ENCODE results near the gene FAM199X.

DNA sequence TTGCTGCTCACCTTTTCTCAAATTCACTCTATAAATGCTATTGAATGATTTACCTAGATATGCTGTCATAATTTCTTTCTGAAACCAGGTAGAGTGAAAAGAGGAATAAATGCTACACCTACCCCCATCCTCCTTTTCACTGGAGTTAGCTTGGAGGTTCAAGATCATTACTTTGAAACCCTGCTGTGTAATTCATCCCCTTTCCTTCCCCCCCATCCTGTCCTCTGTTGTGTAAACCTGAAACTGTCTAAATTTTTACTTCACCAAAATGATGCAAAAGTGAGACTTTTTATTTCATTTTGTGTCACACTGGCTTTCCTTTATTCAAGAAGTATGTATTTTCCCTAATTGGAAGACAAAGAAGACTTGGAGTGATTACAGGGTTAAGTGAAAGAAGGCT, 48.5 kb upstream of the FAM199X start:
- TF ChIP-seq CTCF (IDR thresholded peaks at IDR 0.05) (no peak), POLR2A (IDR thresholded peaks at IDR 0.05) (no peak)
